GM23338 (cell line): ENCODE results near the gene BICD2. TPM values are rescaled to one million over a fixed set of nuclear protein-coding genes. Genes with fewer than 3 reads are reported as not detected.

Experiments
- ATAC-seq: fragments of 200-7000 bp; cut with Tn5 transposase; 3 replicates; pipeline ENCODE4 v1.9.1; 2020
- DNase-seq: peaks from one replicate; pipeline ENCODE4 v3.0.0-alpha.2; 2015; ENCODE audit warnings: low spot score
- H2AFZ ChIP-seq: fragments of 200-600 bp; sonication (generic); 2 replicates; pipeline ENCODE4 v1.8.0; 2016; ENCODE audit warnings: antibody characterized with exemption, mild to moderate bottlenecking, moderate library complexity
- H3F3A ChIP-seq: fragments of 200-600 bp; sonication (generic); replicated peaks from 2 replicates; pipeline ENCODE4 v1.8.0; 2017; ENCODE audit warnings: antibody characterized with exemption, mixed run types, low read depth
- H3K27ac ChIP-seq: fragments of 200-600 bp; sonication (generic); 2 replicates; pipeline ENCODE4 v1.6.1; 2016; ENCODE audit warnings: low read depth
- H3K27me3 ChIP-seq: fragments of 200-600 bp; sonication (generic); 2 replicates; pipeline ENCODE4 v1.8.0; 2016; ENCODE audit warnings: mild to moderate bottlenecking, mixed run types, moderate library complexity; ENCODE audit not compliant: insufficient read depth
- H3K36me3 ChIP-seq: fragments of 200-600 bp; sonication (generic); 2 replicates; pipeline ENCODE4 v1.8.0; 2016; ENCODE audit warnings: mild to moderate bottlenecking; ENCODE audit not compliant: insufficient read depth
- H3K4me1 ChIP-seq: fragments of 200-600 bp; sonication (generic); 2 replicates; pipeline ENCODE4 v1.8.0; 2016; ENCODE audit warnings: mild to moderate bottlenecking, moderate library complexity; ENCODE audit not compliant: insufficient read depth
- H3K4me2 ChIP-seq: fragments of 200-600 bp; sonication (generic); 2 replicates; pipeline ENCODE4 v1.7.1; 2017; ENCODE audit warnings: mixed run types
- H3K4me3 ChIP-seq: fragments of 200-600 bp; sonication (generic); 2 replicates; pipeline ENCODE4 v1.6.1; 2016; ENCODE audit warnings: mixed run types
- H3K79me2 ChIP-seq: fragments of 200-600 bp; sonication (generic); replicated peaks from 2 replicates; pipeline ENCODE4 v1.8.0; 2017; ENCODE audit warnings: mild to moderate bottlenecking; ENCODE audit not compliant: insufficient read depth
- H3K9me2 ChIP-seq: fragments of 200-600 bp; sonication (generic); 2 replicates; pipeline ENCODE4 v1.8.0; 2017; ENCODE audit not compliant: insufficient read depth
- H4K20me1 ChIP-seq: fragments of 200-600 bp; sonication (generic); replicated peaks from 2 replicates; pipeline ENCODE4 v1.8.0; 2017; ENCODE audit warnings: mild to moderate bottlenecking; ENCODE audit not compliant: insufficient read depth
- H3K27ac Mint-ChIP-seq: 2 replicates; pipeline ENCODE4 v1.8.0; 2020; ENCODE audit warnings: inconsistent platforms, mild to moderate bottlenecking, moderate library complexity, mixed read lengths
- H3K27me3 Mint-ChIP-seq: 3 replicates; pipeline ENCODE4 v1.8.0; 2022; ENCODE audit warnings: low read depth, mild to moderate bottlenecking, moderate library complexity, mixed read lengths, inconsistent platforms; ENCODE audit not compliant: insufficient read depth, poor library complexity
- H3K36me3 Mint-ChIP-seq: 3 replicates; pipeline ENCODE4 v1.8.0; 2021; ENCODE audit warnings: low read depth, mild to moderate bottlenecking, inconsistent platforms, moderate library complexity, mixed read lengths
- H3K4me1 Mint-ChIP-seq: 3 replicates; pipeline ENCODE4 v1.8.0; 2020; ENCODE audit warnings: mild to moderate bottlenecking, inconsistent platforms, mixed read lengths
- H3K4me3 Mint-ChIP-seq: 3 replicates; pipeline ENCODE4 v1.8.0; 2021; ENCODE audit warnings: moderate library complexity, mild to moderate bottlenecking, inconsistent platforms, mixed read lengths
- H3K9me3 Mint-ChIP-seq: 3 replicates; pipeline ENCODE4 v1.8.0; 2020; ENCODE audit warnings: moderate library complexity, mild to moderate bottlenecking, inconsistent platforms, mixed read lengths
- EZH2 ChIP-seq: fragments of 200-600 bp; sonication (generic); IDR thresholded peaks from one replicate; pipeline ENCODE4 v1.8.0; 2017; ENCODE audit warnings: antibody characterized with exemption, mild to moderate bottlenecking, low read depth; ENCODE audit not compliant: unreplicated experiment
- EZH2phosphoT487 ChIP-seq: fragments of 200-600 bp; sonication (generic); IDR thresholded peaks from one replicate; pipeline ENCODE4 v1.8.1; 2018; ENCODE audit warnings: antibody characterized with exemption; ENCODE audit not compliant: unreplicated experiment
- JUNB ChIP-seq: IDR thresholded peaks from one replicate; pipeline ENCODE4 v1.6.1; 2016; ENCODE audit warnings: antibody characterized with exemption; ENCODE audit not compliant: unreplicated experiment
- NANOG ChIP-seq: IDR thresholded peaks from 2 replicates; pipeline ENCODE4 v1.6.1; 2016; ENCODE audit warnings: antibody characterized with exemption, borderline replicate concordance
- POLR2AphosphoS5 ChIP-seq: IDR thresholded peaks from 2 replicates; pipeline ENCODE4 v1.6.1; 2016; ENCODE audit warnings: antibody characterized with exemption, low read depth
- STAT1 ChIP-seq: IDR thresholded peaks from one replicate; pipeline ENCODE4 v1.6.1; 2016; ENCODE audit warnings: antibody characterized with exemption; ENCODE audit not compliant: unreplicated experiment
- ZNF331 ChIP-seq: fragments of 250-450 bp; sonication (Bioruptor Pico); IDR thresholded peaks from 2 replicates; pipeline ENCODE4 v1.5.0; 2020; ENCODE audit warnings: low read depth, mild to moderate bottlenecking, moderate library complexity
- polyA plus RNA-seq: library from polyadenylated mRNA; unstranded; fragments of >200 nt; fragmentation: Nextera tagmentation; extraction: Ambion mirVana; gene quantifications from 2 replicates; pipeline ENCODE4 v1.2.1, GENCODE V29; 2016
- total RNA-seq: library from RNA; depleted of rRNA; stranded (reverse); fragments of >200 nt; shearing (Covaris generic); gene quantifications from 2 replicates; pipeline ENCODE4 v1.2.3, GENCODE V29; 2014
- TF ChIP-seq, protein P1 (sequence below): fragments of 250-450 bp; sonication (Bioruptor Pico); IDR thresholded peaks from 2 replicates; pipeline ENCODE4 v1.5.0; 2020; ENCODE audit warnings: mild to moderate bottlenecking, moderate library complexity
- TF ChIP-seq, protein P2 (sequence below), 2 experiments: fragments of 200-600 bp in 1 of 2; sonication (generic) in 1 of 2; conservative IDR thresholded peaks; 2 replicates each; pipeline versions ENCODE4 v1.5.1 to v1.6.1; 2016 to 2017; ENCODE audit warnings: antibody characterized with exemption in 2 of 2, low read depth in 2 of 2, mild to moderate bottlenecking in 2 of 2, moderate library complexity in 1 of 2
- TF ChIP-seq, protein P3 (sequence below): IDR thresholded peaks from 2 replicates; pipeline ENCODE4 v1.6.1; 2016; ENCODE audit warnings: antibody characterized with exemption

BICD2 gene
- total and polyA plus RNA-seq, 2 experiments from 2014 or later: 8.7 to 34.3 TPM

DNA sequence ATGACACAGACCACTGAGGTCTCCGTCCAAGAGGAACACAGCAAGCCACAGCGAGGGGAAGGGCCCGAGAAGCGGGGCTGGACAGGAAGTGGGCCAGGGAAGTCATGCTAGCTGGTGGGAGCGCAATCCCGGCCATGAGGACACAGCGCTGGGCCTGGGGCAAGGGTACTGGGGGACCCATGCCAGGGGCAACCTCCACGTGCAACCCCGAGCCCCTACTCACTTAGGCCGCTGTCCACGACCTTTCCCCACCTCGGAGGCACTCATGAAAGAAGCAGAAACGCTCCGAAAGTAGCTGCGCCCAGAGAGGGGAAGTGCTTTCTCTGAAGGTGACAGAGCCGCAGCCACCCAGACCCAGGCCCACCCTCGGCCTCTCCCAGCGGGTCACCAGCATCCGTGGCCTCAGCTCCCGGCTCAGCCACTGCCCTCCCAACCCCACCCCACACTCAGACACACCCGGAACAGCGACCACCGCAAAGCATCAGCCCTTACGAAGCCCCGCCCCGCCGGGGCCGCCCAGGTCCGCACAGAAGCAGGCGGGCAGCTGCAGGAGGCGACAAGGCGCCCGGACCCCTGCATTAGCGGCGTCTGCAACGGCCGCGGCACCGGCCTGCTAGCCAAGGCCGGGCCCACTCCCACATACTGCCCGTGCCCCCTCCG, 782 bp downstream of the BICD2 start (continued):
- TF ChIP-seq, protein P1, sequence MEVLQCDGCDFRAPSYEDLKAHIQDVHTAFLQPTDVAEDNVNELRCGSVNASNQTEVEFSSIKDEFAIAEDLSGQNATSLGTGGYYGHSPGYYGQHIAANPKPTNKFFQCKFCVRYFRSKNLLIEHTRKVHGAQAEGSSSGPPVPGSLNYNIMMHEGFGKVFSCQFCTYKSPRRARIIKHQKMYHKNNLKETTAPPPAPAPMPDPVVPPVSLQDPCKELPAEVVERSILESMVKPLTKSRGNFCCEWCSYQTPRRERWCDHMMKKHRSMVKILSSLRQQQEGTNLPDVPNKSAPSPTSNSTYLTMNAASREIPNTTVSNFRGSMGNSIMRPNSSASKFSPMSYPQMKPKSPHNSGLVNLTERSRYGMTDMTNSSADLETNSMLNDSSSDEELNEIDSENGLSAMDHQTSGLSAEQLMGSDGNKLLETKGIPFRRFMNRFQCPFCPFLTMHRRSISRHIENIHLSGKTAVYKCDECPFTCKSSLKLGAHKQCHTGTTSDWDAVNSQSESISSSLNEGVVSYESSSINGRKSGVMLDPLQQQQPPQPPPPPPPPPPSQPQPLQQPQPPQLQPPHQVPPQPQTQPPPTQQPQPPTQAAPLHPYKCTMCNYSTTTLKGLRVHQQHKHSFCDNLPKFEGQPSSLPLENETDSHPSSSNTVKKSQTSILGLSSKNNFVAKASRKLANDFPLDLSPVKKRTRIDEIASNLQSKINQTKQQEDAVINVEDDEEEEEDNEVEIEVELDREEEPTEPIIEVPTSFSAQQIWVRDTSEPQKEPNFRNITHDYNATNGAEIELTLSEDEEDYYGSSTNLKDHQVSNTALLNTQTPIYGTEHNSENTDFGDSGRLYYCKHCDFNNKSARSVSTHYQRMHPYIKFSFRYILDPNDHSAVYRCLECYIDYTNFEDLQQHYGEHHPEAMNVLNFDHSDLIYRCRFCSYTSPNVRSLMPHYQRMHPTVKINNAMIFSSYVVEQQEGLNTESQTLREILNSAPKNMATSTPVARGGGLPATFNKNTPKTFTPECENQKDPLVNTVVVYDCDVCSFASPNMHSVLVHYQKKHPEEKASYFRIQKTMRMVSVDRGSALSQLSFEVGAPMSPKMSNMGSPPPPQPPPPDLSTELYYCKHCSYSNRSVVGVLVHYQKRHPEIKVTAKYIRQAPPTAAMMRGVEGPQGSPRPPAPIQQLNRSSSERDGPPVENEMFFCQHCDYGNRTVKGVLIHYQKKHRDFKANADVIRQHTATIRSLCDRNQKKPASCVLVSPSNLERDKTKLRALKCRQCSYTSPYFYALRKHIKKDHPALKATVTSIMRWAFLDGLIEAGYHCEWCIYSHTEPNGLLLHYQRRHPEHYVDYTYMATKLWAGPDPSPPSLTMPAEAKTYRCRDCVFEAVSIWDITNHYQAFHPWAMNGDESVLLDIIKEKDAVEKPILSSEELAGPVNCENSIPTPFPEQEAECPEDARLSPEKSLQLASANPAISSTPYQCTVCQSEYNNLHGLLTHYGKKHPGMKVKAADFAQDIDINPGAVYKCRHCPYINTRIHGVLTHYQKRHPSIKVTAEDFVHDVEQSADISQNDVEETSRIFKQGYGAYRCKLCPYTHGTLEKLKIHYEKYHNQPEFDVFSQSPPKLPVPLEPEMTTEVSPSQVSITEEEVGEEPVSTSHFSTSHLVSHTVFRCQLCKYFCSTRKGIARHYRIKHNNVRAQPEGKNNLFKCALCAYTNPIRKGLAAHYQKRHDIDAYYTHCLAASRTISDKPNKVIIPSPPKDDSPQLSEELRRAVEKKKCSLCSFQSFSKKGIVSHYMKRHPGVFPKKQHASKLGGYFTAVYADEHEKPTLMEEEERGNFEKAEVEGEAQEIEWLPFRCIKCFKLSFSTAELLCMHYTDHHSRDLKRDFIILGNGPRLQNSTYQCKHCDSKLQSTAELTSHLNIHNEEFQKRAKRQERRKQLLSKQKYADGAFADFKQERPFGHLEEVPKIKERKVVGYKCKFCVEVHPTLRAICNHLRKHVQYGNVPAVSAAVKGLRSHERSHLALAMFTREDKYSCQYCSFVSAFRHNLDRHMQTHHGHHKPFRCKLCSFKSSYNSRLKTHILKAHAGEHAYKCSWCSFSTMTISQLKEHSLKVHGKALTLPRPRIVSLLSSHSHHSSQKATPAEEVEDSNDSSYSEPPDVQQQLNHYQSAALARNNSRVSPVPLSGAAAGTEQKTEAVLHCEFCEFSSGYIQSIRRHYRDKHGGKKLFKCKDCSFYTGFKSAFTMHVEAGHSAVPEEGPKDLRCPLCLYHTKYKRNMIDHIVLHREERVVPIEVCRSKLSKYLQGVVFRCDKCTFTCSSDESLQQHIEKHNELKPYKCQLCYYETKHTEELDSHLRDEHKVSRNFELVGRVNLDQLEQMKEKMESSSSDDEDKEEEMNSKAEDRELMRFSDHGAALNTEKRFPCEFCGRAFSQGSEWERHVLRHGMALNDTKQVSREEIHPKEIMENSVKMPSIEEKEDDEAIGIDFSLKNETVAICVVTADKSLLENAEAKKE (CRISPR knock-in tag): no peak
- TF ChIP-seq NANOG: no peak
- TF ChIP-seq ZNF331 (CRISPR knock-in tag): no peak
- TF ChIP-seq JUNB: no peak
- TF ChIP-seq POLR2AphosphoS5: no peak
- TF ChIP-seq EZH2: no peak
- TF ChIP-seq STAT1: no peak

DNA sequence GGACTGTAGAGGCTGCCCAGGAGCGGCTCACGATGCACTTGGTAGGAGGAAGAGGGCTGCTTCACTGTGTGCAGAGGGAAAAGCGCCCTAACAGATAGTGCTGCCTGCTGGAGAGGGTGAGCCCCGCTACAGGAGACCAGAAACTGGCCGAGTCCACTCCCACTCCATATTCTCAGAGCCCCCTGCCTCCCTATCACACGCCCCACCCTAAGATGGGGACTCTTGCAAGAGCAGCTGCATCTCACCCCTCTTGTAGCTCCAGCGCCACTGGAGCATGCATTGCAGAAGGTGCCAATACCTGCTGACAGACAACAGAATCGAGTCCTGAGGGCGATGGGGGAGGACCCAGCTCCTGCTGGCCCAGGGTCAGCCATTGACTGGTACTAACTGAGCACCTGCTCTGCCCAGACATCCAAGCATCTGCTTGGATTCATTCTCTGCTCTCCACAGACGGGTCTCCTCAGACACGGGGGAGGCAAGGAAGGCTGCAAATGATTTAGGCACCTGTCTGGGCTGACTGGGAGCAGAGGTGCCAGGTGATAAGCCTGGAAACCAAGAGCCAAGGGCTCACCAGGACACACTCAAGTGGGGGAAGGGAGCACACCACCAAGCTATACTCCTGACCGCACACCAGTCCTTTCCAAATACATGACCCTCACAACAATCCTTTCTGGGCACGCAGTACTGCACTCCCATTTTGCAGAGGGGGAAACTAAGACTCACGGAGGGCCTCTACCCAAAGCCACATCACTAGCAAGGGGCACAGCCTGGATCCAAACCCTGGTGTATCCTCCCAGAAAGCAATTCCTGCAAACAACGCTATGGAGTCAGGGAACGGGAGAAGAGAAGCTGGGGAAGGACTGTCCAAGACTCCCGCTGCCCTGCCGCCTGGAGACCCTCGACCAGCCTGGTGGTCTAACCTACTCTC, 1.6 kb downstream of the BICD2 start:
- peak overlapping the region; percentile 85 for H3K4me3 Mint-ChIP-seq
- H3K4me3 ChIP-seq: peak overlapping the region; percentile 92
- peaks cover 36% of the 10 kb centered on the region for H4K20me1 ChIP-seq
- no peaks in the 10 kb centered on the region; the same call in 2 of the 3 replicates for H3K36me3 Mint-ChIP-seq
- H3K79me2 ChIP-seq: peaks cover 63% of the 10 kb centered on the region
- peaks cover 23% of the 10 kb centered on the region for H3K27me3 Mint-ChIP-seq
- ATAC-seq (no peak), DNase-seq (no peak)
- no peaks in the 10 kb centered on the region for H3K27me3 ChIP-seq
- H3K4me1 Mint-ChIP-seq: peaks cover 40% of the 10 kb centered on the region
- no peak overlapping the region for H3K27ac ChIP-seq
- H3K9me2 ChIP-seq: no peaks in the 10 kb centered on the region
- H3K27ac Mint-ChIP-seq: no peak overlapping the region
- H3K36me3 ChIP-seq: no peaks in the 10 kb centered on the region
- no peaks in the 10 kb centered on the region for H3K9me3 Mint-ChIP-seq
- peaks cover 4% of the 10 kb centered on the region; the same call in 1 of the 2 replicates for H3F3A ChIP-seq
- H3K4me2 ChIP-seq: peak overlapping the region; percentile 92
- H2AFZ ChIP-seq: no peak overlapping the region
- H3K4me1 ChIP-seq: peaks cover 14% of the 10 kb centered on the region
- TF ChIP-seq EZH2phosphoT487 (no peak), POLR2AphosphoS5 (no peak), ZNF331 (CRISPR knock-in tag) (no peak), EZH2 (no peak), STAT1 (no peak), NANOG (no peak), JUNB (no peak)
- TF ChIP-seq, protein P2, sequence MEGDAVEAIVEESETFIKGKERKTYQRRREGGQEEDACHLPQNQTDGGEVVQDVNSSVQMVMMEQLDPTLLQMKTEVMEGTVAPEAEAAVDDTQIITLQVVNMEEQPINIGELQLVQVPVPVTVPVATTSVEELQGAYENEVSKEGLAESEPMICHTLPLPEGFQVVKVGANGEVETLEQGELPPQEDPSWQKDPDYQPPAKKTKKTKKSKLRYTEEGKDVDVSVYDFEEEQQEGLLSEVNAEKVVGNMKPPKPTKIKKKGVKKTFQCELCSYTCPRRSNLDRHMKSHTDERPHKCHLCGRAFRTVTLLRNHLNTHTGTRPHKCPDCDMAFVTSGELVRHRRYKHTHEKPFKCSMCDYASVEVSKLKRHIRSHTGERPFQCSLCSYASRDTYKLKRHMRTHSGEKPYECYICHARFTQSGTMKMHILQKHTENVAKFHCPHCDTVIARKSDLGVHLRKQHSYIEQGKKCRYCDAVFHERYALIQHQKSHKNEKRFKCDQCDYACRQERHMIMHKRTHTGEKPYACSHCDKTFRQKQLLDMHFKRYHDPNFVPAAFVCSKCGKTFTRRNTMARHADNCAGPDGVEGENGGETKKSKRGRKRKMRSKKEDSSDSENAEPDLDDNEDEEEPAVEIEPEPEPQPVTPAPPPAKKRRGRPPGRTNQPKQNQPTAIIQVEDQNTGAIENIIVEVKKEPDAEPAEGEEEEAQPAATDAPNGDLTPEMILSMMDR (conservative IDR thresholded peaks at IDR 0.05; ENCODE audit: low read depth in 2 of 2): no peak
- TF ChIP-seq, protein P3, sequence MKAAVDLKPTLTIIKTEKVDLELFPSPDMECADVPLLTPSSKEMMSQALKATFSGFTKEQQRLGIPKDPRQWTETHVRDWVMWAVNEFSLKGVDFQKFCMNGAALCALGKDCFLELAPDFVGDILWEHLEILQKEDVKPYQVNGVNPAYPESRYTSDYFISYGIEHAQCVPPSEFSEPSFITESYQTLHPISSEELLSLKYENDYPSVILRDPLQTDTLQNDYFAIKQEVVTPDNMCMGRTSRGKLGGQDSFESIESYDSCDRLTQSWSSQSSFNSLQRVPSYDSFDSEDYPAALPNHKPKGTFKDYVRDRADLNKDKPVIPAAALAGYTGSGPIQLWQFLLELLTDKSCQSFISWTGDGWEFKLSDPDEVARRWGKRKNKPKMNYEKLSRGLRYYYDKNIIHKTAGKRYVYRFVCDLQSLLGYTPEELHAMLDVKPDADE: no peak
